GM23338 (cell line): ENCODE data around the gene PJA2. TPM values are rescaled to one million over a fixed set of nuclear protein-coding genes. Genes with fewer than 3 reads are reported as not detected.

Source experiments
- ATAC-seq: fragments of 200-7000 bp; cut with Tn5 transposase; 3 replicates; pipeline ENCODE4 v1.9.1; 2020
- DNase-seq: peaks from one replicate; pipeline ENCODE4 v3.0.0-alpha.2; 2015; ENCODE audit warnings: low spot score
- H2AFZ ChIP-seq: fragments of 200-600 bp; sonication (generic); 2 replicates; pipeline ENCODE4 v1.8.0; 2016; ENCODE audit warnings: antibody characterized with exemption, mild to moderate bottlenecking, moderate library complexity
- H3F3A ChIP-seq: fragments of 200-600 bp; sonication (generic); replicated peaks from 2 replicates; pipeline ENCODE4 v1.8.0; 2017; ENCODE audit warnings: antibody characterized with exemption, mixed run types, low read depth
- H3K27ac ChIP-seq: fragments of 200-600 bp; sonication (generic); 2 replicates; pipeline ENCODE4 v1.6.1; 2016; ENCODE audit warnings: low read depth
- H3K27me3 ChIP-seq: fragments of 200-600 bp; sonication (generic); 2 replicates; pipeline ENCODE4 v1.8.0; 2016; ENCODE audit warnings: mild to moderate bottlenecking, mixed run types, moderate library complexity; ENCODE audit not compliant: insufficient read depth
- H3K36me3 ChIP-seq: fragments of 200-600 bp; sonication (generic); 2 replicates; pipeline ENCODE4 v1.8.0; 2016; ENCODE audit warnings: mild to moderate bottlenecking; ENCODE audit not compliant: insufficient read depth
- H3K4me1 ChIP-seq: fragments of 200-600 bp; sonication (generic); 2 replicates; pipeline ENCODE4 v1.8.0; 2016; ENCODE audit warnings: mild to moderate bottlenecking, moderate library complexity; ENCODE audit not compliant: insufficient read depth
- H3K4me2 ChIP-seq: fragments of 200-600 bp; sonication (generic); 2 replicates; pipeline ENCODE4 v1.7.1; 2017; ENCODE audit warnings: mixed run types
- H3K4me3 ChIP-seq: fragments of 200-600 bp; sonication (generic); 2 replicates; pipeline ENCODE4 v1.6.1; 2016; ENCODE audit warnings: mixed run types
- H3K79me2 ChIP-seq: fragments of 200-600 bp; sonication (generic); replicated peaks from 2 replicates; pipeline ENCODE4 v1.8.0; 2017; ENCODE audit warnings: mild to moderate bottlenecking; ENCODE audit not compliant: insufficient read depth
- H3K9me2 ChIP-seq: fragments of 200-600 bp; sonication (generic); 2 replicates; pipeline ENCODE4 v1.8.0; 2017; ENCODE audit not compliant: insufficient read depth
- H4K20me1 ChIP-seq: fragments of 200-600 bp; sonication (generic); replicated peaks from 2 replicates; pipeline ENCODE4 v1.8.0; 2017; ENCODE audit warnings: mild to moderate bottlenecking; ENCODE audit not compliant: insufficient read depth
- H3K27ac Mint-ChIP-seq: 2 replicates; pipeline ENCODE4 v1.8.0; 2020; ENCODE audit warnings: inconsistent platforms, mild to moderate bottlenecking, moderate library complexity, mixed read lengths
- H3K27me3 Mint-ChIP-seq: 3 replicates; pipeline ENCODE4 v1.8.0; 2022; ENCODE audit warnings: low read depth, mild to moderate bottlenecking, moderate library complexity, mixed read lengths, inconsistent platforms; ENCODE audit not compliant: insufficient read depth, poor library complexity
- H3K36me3 Mint-ChIP-seq: 3 replicates; pipeline ENCODE4 v1.8.0; 2021; ENCODE audit warnings: low read depth, mild to moderate bottlenecking, inconsistent platforms, moderate library complexity, mixed read lengths
- H3K4me1 Mint-ChIP-seq: 3 replicates; pipeline ENCODE4 v1.8.0; 2020; ENCODE audit warnings: mild to moderate bottlenecking, inconsistent platforms, mixed read lengths
- H3K4me3 Mint-ChIP-seq: 3 replicates; pipeline ENCODE4 v1.8.0; 2021; ENCODE audit warnings: moderate library complexity, mild to moderate bottlenecking, inconsistent platforms, mixed read lengths
- H3K9me3 Mint-ChIP-seq: 3 replicates; pipeline ENCODE4 v1.8.0; 2020; ENCODE audit warnings: moderate library complexity, mild to moderate bottlenecking, inconsistent platforms, mixed read lengths
- CREB1 ChIP-seq: fragments of 250-450 bp; sonication (Bioruptor Pico); IDR thresholded peaks from 2 replicates; pipeline ENCODE4 v1.5.0; 2020; ENCODE audit warnings: low read depth, mild to moderate bottlenecking, moderate library complexity
- ETS1 ChIP-seq: IDR thresholded peaks from 2 replicates; pipeline ENCODE4 v1.6.1; 2016; ENCODE audit warnings: antibody characterized with exemption
- EZH2 ChIP-seq: fragments of 200-600 bp; sonication (generic); IDR thresholded peaks from one replicate; pipeline ENCODE4 v1.8.0; 2017; ENCODE audit warnings: antibody characterized with exemption, mild to moderate bottlenecking, low read depth; ENCODE audit not compliant: unreplicated experiment
- REST ChIP-seq: IDR thresholded peaks from one replicate; pipeline ENCODE4 v1.6.1; 2018; ENCODE audit warnings: antibody characterized with exemption; ENCODE audit not compliant: unreplicated experiment
- ZNF114 ChIP-seq: fragments of 250-450 bp; sonication (Bioruptor Pico); IDR thresholded peaks from 2 replicates; pipeline ENCODE4 v1.5.0; 2020; ENCODE audit warnings: mild to moderate bottlenecking, moderate library complexity
- ZNF331 ChIP-seq: fragments of 250-450 bp; sonication (Bioruptor Pico); IDR thresholded peaks from 2 replicates; pipeline ENCODE4 v1.5.0; 2020; ENCODE audit warnings: low read depth, mild to moderate bottlenecking, moderate library complexity
- polyA plus RNA-seq: library from polyadenylated mRNA; unstranded; fragments of >200 nt; fragmentation: Nextera tagmentation; extraction: Ambion mirVana; gene quantifications from 2 replicates; pipeline ENCODE4 v1.2.1, GENCODE V29; 2016
- total RNA-seq: library from RNA; depleted of rRNA; stranded (reverse); fragments of >200 nt; shearing (Covaris generic); gene quantifications from 2 replicates; pipeline ENCODE4 v1.2.3, GENCODE V29; 2014
- TF ChIP-seq, protein P1 (sequence below), 2 experiments: fragments of 200-600 bp in 1 of 2; sonication (generic) in 1 of 2; conservative IDR thresholded peaks; 2 replicates each; pipeline versions ENCODE4 v1.5.1 to v1.6.1; 2016 to 2017; ENCODE audit warnings: antibody characterized with exemption in 2 of 2, low read depth in 2 of 2, mild to moderate bottlenecking in 2 of 2, moderate library complexity in 1 of 2
- TF ChIP-seq, protein P2 (sequence below): fragments of 250-450 bp; sonication (Bioruptor Pico); IDR thresholded peaks from 2 replicates; pipeline ENCODE4 v1.5.0; 2020; ENCODE audit warnings: mild to moderate bottlenecking, moderate library complexity

Gene PJA2
- total and polyA plus RNA-seq, 2 experiments from 2014 or later = 31.5 to 65.3 TPM

DNA sequence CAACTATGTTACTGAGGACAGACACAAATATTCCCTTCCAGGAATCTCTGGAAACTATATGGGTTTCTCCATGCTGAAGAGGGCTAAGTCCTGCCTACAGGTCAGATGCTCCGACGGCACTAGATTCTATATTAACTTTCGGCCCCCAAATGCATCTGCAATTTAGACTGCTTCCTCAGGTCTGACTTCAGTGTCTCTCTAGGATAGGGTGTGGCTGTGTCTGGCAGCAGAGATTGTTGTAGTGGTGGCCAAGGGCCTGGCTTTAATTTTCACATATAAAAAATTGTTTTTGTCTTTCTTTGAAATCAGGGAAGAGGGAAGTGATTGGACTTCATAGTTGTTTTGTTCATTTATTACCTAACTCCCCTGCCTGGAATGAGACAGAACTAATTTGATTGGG lies 101.8 kb downstream of the PJA2 start:
- H3K9me2 ChIP-seq = no peaks in the 10 kb centered on the region
- H3K27ac ChIP-seq = no peak overlapping the region
- H2AFZ ChIP-seq = no peak overlapping the region
- ATAC-seq (no peak), DNase-seq (no peak)
- H3K9me3 Mint-ChIP-seq = no peaks in the 10 kb centered on the region
- no peak overlapping the region for H3K4me3 ChIP-seq
- no peaks in the 10 kb centered on the region for H3F3A ChIP-seq
- H3K27ac Mint-ChIP-seq = no peak overlapping the region
- H4K20me1 ChIP-seq = no peaks in the 10 kb centered on the region
- TF ChIP-seq CREB1 (CRISPR knock-in tag) (no peak), ZNF331 (CRISPR knock-in tag) (no peak), REST (no peak), ETS1 (no peak), EZH2 (no peak), ZNF114 (CRISPR knock-in tag) (no peak)
- TF ChIP-seq, protein P1, sequence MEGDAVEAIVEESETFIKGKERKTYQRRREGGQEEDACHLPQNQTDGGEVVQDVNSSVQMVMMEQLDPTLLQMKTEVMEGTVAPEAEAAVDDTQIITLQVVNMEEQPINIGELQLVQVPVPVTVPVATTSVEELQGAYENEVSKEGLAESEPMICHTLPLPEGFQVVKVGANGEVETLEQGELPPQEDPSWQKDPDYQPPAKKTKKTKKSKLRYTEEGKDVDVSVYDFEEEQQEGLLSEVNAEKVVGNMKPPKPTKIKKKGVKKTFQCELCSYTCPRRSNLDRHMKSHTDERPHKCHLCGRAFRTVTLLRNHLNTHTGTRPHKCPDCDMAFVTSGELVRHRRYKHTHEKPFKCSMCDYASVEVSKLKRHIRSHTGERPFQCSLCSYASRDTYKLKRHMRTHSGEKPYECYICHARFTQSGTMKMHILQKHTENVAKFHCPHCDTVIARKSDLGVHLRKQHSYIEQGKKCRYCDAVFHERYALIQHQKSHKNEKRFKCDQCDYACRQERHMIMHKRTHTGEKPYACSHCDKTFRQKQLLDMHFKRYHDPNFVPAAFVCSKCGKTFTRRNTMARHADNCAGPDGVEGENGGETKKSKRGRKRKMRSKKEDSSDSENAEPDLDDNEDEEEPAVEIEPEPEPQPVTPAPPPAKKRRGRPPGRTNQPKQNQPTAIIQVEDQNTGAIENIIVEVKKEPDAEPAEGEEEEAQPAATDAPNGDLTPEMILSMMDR (conservative IDR thresholded peaks at IDR 0.05; ENCODE audit: low read depth in 2 of 2) = no peak
- TF ChIP-seq, protein P2, sequence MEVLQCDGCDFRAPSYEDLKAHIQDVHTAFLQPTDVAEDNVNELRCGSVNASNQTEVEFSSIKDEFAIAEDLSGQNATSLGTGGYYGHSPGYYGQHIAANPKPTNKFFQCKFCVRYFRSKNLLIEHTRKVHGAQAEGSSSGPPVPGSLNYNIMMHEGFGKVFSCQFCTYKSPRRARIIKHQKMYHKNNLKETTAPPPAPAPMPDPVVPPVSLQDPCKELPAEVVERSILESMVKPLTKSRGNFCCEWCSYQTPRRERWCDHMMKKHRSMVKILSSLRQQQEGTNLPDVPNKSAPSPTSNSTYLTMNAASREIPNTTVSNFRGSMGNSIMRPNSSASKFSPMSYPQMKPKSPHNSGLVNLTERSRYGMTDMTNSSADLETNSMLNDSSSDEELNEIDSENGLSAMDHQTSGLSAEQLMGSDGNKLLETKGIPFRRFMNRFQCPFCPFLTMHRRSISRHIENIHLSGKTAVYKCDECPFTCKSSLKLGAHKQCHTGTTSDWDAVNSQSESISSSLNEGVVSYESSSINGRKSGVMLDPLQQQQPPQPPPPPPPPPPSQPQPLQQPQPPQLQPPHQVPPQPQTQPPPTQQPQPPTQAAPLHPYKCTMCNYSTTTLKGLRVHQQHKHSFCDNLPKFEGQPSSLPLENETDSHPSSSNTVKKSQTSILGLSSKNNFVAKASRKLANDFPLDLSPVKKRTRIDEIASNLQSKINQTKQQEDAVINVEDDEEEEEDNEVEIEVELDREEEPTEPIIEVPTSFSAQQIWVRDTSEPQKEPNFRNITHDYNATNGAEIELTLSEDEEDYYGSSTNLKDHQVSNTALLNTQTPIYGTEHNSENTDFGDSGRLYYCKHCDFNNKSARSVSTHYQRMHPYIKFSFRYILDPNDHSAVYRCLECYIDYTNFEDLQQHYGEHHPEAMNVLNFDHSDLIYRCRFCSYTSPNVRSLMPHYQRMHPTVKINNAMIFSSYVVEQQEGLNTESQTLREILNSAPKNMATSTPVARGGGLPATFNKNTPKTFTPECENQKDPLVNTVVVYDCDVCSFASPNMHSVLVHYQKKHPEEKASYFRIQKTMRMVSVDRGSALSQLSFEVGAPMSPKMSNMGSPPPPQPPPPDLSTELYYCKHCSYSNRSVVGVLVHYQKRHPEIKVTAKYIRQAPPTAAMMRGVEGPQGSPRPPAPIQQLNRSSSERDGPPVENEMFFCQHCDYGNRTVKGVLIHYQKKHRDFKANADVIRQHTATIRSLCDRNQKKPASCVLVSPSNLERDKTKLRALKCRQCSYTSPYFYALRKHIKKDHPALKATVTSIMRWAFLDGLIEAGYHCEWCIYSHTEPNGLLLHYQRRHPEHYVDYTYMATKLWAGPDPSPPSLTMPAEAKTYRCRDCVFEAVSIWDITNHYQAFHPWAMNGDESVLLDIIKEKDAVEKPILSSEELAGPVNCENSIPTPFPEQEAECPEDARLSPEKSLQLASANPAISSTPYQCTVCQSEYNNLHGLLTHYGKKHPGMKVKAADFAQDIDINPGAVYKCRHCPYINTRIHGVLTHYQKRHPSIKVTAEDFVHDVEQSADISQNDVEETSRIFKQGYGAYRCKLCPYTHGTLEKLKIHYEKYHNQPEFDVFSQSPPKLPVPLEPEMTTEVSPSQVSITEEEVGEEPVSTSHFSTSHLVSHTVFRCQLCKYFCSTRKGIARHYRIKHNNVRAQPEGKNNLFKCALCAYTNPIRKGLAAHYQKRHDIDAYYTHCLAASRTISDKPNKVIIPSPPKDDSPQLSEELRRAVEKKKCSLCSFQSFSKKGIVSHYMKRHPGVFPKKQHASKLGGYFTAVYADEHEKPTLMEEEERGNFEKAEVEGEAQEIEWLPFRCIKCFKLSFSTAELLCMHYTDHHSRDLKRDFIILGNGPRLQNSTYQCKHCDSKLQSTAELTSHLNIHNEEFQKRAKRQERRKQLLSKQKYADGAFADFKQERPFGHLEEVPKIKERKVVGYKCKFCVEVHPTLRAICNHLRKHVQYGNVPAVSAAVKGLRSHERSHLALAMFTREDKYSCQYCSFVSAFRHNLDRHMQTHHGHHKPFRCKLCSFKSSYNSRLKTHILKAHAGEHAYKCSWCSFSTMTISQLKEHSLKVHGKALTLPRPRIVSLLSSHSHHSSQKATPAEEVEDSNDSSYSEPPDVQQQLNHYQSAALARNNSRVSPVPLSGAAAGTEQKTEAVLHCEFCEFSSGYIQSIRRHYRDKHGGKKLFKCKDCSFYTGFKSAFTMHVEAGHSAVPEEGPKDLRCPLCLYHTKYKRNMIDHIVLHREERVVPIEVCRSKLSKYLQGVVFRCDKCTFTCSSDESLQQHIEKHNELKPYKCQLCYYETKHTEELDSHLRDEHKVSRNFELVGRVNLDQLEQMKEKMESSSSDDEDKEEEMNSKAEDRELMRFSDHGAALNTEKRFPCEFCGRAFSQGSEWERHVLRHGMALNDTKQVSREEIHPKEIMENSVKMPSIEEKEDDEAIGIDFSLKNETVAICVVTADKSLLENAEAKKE (CRISPR knock-in tag) = no peak
- no peaks in the 10 kb centered on the region for H3K27me3 Mint-ChIP-seq
- no peaks in the 10 kb centered on the region for H3K4me1 ChIP-seq
- H3K27me3 ChIP-seq = no peaks in the 10 kb centered on the region
- no peaks in the 10 kb centered on the region for H3K36me3 ChIP-seq
- peaks cover 8% of the 10 kb centered on the region for H3K4me1 Mint-ChIP-seq
- H3K4me2 ChIP-seq = no peak overlapping the region
- no peak overlapping the region for H3K4me3 Mint-ChIP-seq
- H3K36me3 Mint-ChIP-seq = no peaks in the 10 kb centered on the region
- H3K79me2 ChIP-seq = no peaks in the 10 kb centered on the region
